Prostate gland (tissue), 2 donors: ENCODE results near the gene APOD.

Experiments used
- CTCF ChIP-seq, 4 experiments: fragments of 200-600 bp in 2 of 4; fragments of 450-650 bp in 2 of 4; sonication (generic) in 2 of 4; IDR thresholded peaks; 1 replicate in 3 of 4; 2 replicates in 1 of 4; pipeline ENCODE4 v1.5.1; 2016 to 2019; ENCODE audit warnings: antibody characterized with exemption in 4 of 4, mild to moderate bottlenecking in 2 of 4, moderate library complexity in 2 of 4
- POLR2A ChIP-seq: fragments of 450-650 bp; IDR thresholded peaks from one replicate; pipeline ENCODE4 v1.6.1; 2016; ENCODE audit warnings: antibody characterized with exemption, mild to moderate bottlenecking

GRCh38 chr3:195597848-195598247, 14.1 kb upstream of the APOD start:
- TF ChIP-seq CTCF (IDR thresholded peaks at IDR 0.05) (no peak), POLR2A (no peak)
